Activated CD8-positive, alpha-beta T cell treated with anti-CD3 and anti-CD28 coated beads for 36 hours (primary cell): ENCODE measurements around the gene HMCN1. TPM values are rescaled to one million over a fixed set of nuclear protein-coding genes. Genes with fewer than 3 reads are reported as not detected.

Experiments
- ATAC-seq: fragments of 200-7000 bp; cut with Tn5 transposase; one replicate; pipeline ENCODE4 v1.10.0; 2021; ENCODE audit warnings: mild to moderate bottlenecking, moderate library complexity
- CTCF ChIA-PET: fragments of 350-600 bp; sonication (Branson Sonifier 250); formaldehyde crosslinking; loops from one replicate; lab custom pipeline; 2021; ENCODE audit warnings: antibody characterized with exemption; lab: Charles Lee
- POLR2A ChIA-PET: fragments of 350-600 bp; sonication (Branson Sonifier 250); formaldehyde crosslinking; loops from one replicate; lab custom pipeline; 2021; ENCODE audit warnings: antibody characterized with exemption; lab: Charles Lee
- DNase-seq: peaks from one replicate; pipeline ENCODE4 v3.0.0-alpha.2; 2020
- H3K27ac Mint-ChIP-seq: one replicate; pipeline ENCODE4 v1.8.0; 2021; ENCODE audit warnings: mild to moderate bottlenecking, mixed read lengths
- H3K27me3 Mint-ChIP-seq: one replicate; pipeline ENCODE4 v1.8.0; 2021; ENCODE audit warnings: mixed read lengths
- H3K36me3 Mint-ChIP-seq: one replicate; pipeline ENCODE4 v1.8.0; 2021; ENCODE audit warnings: low read depth, mixed read lengths
- H3K4me1 Mint-ChIP-seq: one replicate; pipeline ENCODE4 v1.8.0; 2021; ENCODE audit warnings: low read depth, mixed read lengths
- H3K4me3 Mint-ChIP-seq: one replicate; pipeline ENCODE4 v1.8.0; 2021; ENCODE audit warnings: mild to moderate bottlenecking, moderate library complexity, mixed read lengths
- H3K9me3 Mint-ChIP-seq: one replicate; pipeline ENCODE4 v1.8.0; 2021; ENCODE audit warnings: mixed read lengths
- intact Hi-C: fragments of 100-400 bp; cut with micrococcal nuclease; formaldehyde crosslinking; loops from one replicate; pipeline ENCODE4 v1.10.0; 2022
- total RNA-seq, 2 experiments: library from RNA; stranded (reverse); gene quantifications; one replicate each; pipeline ENCODE4 v1.2.3, GENCODE V29; 2021
- TF ChIP-seq, protein P1 (sequence below): fragments of 200-600 bp; IDR thresholded peaks from one replicate; pipeline ENCODE4 v1.8.0; 2022; ENCODE audit warnings: antibody characterized with exemption, mild to moderate bottlenecking

The HMCN1 gene
- total RNA-seq, 2 experiments from 2014 or later: not detected

DNA sequence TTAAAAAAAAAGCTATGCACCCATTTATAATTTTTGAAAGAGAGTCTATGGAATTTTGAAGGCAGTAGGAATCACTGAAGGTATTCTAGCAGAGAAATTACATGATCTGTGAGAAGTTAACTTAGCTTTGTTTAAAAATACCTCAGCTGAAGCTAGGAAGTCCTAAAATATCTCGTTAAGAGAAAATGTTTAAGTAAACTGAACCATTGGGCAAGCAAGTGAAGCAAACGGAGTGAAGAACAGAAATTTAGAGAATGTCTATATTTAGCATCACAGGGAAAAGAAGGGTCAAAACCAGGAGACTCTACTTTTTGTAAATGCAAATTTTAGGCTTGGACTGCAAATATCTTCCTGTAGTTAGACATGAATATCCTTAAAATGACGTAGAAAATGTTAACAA is 230.8 kb downstream of the HMCN1 start:
- intact Hi-C loops: no loop called here

DNA sequence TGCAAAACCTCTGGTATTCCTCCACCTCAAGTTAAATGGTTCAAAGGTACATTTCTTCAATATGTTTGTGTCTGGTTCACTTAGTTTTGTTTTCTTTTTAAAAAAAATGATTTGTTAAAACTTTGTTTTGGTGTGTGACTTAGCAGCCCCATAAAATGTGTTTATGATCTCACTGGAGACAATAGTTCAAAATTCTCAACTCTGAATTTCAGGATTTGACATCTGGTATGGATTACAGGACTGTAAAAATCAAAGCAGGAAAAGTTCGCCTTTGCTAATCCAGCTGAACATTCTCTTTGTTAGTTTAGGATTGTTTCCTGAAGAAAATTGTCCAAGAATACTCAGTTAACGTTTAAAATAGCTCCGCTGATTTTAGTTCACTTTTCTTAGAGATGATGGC is 231.7 kb downstream of the HMCN1 start:
- intact Hi-C loops: no loop called here
- peaks cover 10% of the 10 kb centered on the region for H3K27me3 Mint-ChIP-seq
- no peaks in the 10 kb centered on the region for H3K4me1 Mint-ChIP-seq
- ChIA-PET POLR2A (no interaction called here), CTCF (no interaction called here)
- no peak overlapping the region for H3K4me3 Mint-ChIP-seq
- DNase-seq (no peak), ATAC-seq (no peak)
- H3K36me3 Mint-ChIP-seq: no peaks in the 10 kb centered on the region
- TF ChIP-seq, protein P1, sequence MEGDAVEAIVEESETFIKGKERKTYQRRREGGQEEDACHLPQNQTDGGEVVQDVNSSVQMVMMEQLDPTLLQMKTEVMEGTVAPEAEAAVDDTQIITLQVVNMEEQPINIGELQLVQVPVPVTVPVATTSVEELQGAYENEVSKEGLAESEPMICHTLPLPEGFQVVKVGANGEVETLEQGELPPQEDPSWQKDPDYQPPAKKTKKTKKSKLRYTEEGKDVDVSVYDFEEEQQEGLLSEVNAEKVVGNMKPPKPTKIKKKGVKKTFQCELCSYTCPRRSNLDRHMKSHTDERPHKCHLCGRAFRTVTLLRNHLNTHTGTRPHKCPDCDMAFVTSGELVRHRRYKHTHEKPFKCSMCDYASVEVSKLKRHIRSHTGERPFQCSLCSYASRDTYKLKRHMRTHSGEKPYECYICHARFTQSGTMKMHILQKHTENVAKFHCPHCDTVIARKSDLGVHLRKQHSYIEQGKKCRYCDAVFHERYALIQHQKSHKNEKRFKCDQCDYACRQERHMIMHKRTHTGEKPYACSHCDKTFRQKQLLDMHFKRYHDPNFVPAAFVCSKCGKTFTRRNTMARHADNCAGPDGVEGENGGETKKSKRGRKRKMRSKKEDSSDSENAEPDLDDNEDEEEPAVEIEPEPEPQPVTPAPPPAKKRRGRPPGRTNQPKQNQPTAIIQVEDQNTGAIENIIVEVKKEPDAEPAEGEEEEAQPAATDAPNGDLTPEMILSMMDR: no peak
- no peaks in the 10 kb centered on the region for H3K9me3 Mint-ChIP-seq
- no peak overlapping the region for H3K27ac Mint-ChIP-seq

More for the DNA sequence above, 230.8 kb downstream of the HMCN1 start:
- ATAC-seq: no peak
- no peak overlapping the region for H3K27ac Mint-ChIP-seq
- no peaks in the 10 kb centered on the region for H3K36me3 Mint-ChIP-seq
- no peaks in the 10 kb centered on the region for H3K4me1 Mint-ChIP-seq
- H3K27me3 Mint-ChIP-seq: peaks cover 15% of the 10 kb centered on the region
- H3K9me3 Mint-ChIP-seq: no peaks in the 10 kb centered on the region
- TF ChIP-seq, protein P1: no peak
- H3K4me3 Mint-ChIP-seq: no peak overlapping the region
- ChIA-PET POLR2A (no interaction called here), CTCF (no interaction called here)
- DNase-seq: no peak

DNA sequence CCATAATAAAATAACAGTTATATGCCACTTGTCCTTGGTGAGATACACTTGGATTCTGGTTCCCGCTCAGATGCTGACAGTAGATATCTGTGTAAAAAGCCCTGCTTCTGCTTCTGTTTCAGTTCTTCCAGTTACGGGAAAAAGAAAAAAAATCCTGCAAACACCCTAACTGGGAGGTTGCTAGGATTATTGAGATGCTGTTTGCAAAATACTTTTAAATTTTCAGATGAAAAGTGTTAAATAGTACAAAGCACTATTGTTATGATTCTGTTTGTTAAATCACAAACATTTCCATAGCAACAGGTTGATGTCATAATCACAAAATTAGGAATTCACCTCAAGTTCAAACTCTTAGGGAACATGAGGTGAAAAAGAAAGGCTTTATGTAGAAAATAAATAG is 232.3 kb downstream of the HMCN1 start:
- no peak overlapping the region for H3K27ac Mint-ChIP-seq
- H3K4me1 Mint-ChIP-seq: no peaks in the 10 kb centered on the region
- ChIA-PET POLR2A (no interaction called here), CTCF (no interaction called here)
- TF ChIP-seq, protein P1: no peak
- H3K9me3 Mint-ChIP-seq: no peaks in the 10 kb centered on the region
- H3K4me3 Mint-ChIP-seq: no peak overlapping the region
- intact Hi-C loops: no loop called here
- peaks cover 8% of the 10 kb centered on the region for H3K27me3 Mint-ChIP-seq
- no peak for ATAC-seq
- no peak for DNase-seq
- no peaks in the 10 kb centered on the region for H3K36me3 Mint-ChIP-seq

DNA sequence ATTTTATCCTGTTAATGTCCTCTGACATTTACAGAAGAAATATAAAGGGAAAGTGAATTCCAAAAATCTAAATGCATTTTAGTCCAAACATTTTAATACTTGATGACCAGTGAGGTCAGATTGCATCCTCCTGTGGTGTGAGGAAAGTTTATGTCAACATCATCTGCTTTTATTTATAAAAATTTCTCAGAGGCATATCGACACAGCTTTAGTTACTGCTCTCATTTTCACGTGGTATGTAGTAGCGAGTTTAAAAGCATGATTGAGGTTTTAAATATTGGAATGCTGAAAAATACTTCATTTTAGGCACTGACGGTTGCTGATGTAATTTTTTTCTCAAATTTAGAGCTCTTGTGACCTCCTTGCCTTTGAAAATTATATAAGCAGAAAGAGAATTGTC is 234.8 kb downstream of the HMCN1 start:
- H3K27me3 Mint-ChIP-seq: peaks cover 4% of the 10 kb centered on the region
- intact Hi-C loops: no loop called here
- ATAC-seq (no peak), DNase-seq (no peak)
- no peak overlapping the region for H3K4me3 Mint-ChIP-seq
- POLR2A ChIA-PET: no interaction called here
- CTCF ChIA-PET: no interaction called here
- no peak overlapping the region for H3K27ac Mint-ChIP-seq
- H3K36me3 Mint-ChIP-seq: no peaks in the 10 kb centered on the region
- TF ChIP-seq, protein P1: no peak
- no peaks in the 10 kb centered on the region for H3K4me1 Mint-ChIP-seq
- H3K9me3 Mint-ChIP-seq: no peaks in the 10 kb centered on the region

DNA sequence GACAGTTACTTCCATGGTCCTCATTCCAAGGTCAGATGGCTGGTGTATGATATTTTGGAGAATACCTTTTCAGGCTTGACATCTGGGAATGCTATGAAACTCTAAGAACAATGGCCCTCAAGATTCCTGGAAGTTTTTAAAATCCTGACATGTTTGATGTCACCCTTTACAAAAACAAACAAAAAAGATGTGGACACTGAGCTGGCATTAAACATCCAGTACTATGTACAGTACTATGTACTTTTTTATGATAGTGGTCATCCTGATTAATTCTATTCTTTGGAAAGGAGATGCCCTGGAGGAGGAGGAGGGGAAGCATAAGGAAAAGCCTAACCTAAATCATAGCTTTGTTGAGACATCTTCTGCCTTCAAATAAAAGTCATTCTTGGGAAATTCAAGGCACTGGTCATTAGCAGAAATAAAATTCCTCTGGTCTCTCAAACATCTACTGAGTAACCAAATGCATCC is 235.4 kb downstream of the HMCN1 start:
- intact Hi-C loops: no loop called here
- DNase-seq: no peak
- no peaks in the 10 kb centered on the region for H3K4me1 Mint-ChIP-seq
- no peak for ATAC-seq
- H3K27ac Mint-ChIP-seq: no peak overlapping the region
- no peaks in the 10 kb centered on the region for H3K36me3 Mint-ChIP-seq
- TF ChIP-seq, protein P1: no peak
- H3K9me3 Mint-ChIP-seq: no peaks in the 10 kb centered on the region
- ChIA-PET CTCF (no interaction called here), POLR2A (no interaction called here)
- no peak overlapping the region for H3K4me3 Mint-ChIP-seq
- peaks cover under 1% of the 10 kb centered on the region for H3K27me3 Mint-ChIP-seq
